T-helper 22 cell (primary cell): ENCODE measurements around the gene GRAP2.
A peak's percentile ranks its signal among the peaks of the same experiment; 100 is the strongest.

Experiments
- DNase-seq: peaks from one replicate; pipeline ENCODE4 v3.0.0-alpha.2; 2020; ENCODE audit warnings: low read depth

The GRAP2 gene

GRCh38 chr22:39925909-39926679 is 25.2 kb downstream of the GRAP2 start:
- DNase-seq: no peak

GRCh38 chr22:39926753-39927152 is 25.9 kb downstream of the GRAP2 start:
- DNase-seq: no peak

GRCh38 chr22:39927544-39927943 is 26.7 kb downstream of the GRAP2 start:
- DNase-seq: no peak

GRCh38 chr22:39928536-39929520 is 27.9 kb downstream of the GRAP2 start:
- no peak for DNase-seq

- DNase-seq: no peak
Measured at GRCh38 chr22:39931251-39931650, 30.4 kb downstream of the GRAP2 start.

- no peak for DNase-seq
Measured at GRCh38 chr22:39932166-39932565, 31.3 kb downstream of the GRAP2 start.

- DNase-seq: no peak
Measured at GRCh38 chr22:39932918-39933649, 32.2 kb downstream of the GRAP2 start.

GRCh38 chr22:39933741-39934140 is 32.9 kb downstream of the GRAP2 start:
- DNase-seq: no peak

- DNase-seq: no peak
Measured at GRCh38 chr22:39935116-39935515, 34.2 kb downstream of the GRAP2 start.

GRCh38 chr22:39935612-39936011 is 34.7 kb downstream of the GRAP2 start:
- no peak for DNase-seq

- DNase-seq: no peak
Measured at GRCh38 chr22:39936523-39937145, 35.8 kb downstream of the GRAP2 start.

GRCh38 chr22:39937906-39938305 is 37.0 kb downstream of the GRAP2 start:
- peak; percentile 45 for DNase-seq

- peak; percentile 34 for DNase-seq
Measured at GRCh38 chr22:39938509-39939111, 37.7 kb downstream of the GRAP2 start.

- no peak for DNase-seq
Measured at GRCh38 chr22:39939830-39940229, 38.9 kb downstream of the GRAP2 start.

- DNase-seq: no peak
Measured at GRCh38 chr22:39940757-39941305, 39.9 kb downstream of the GRAP2 start.

- DNase-seq: no peak
Measured at GRCh38 chr22:39941601-39942000, 40.7 kb downstream of the GRAP2 start.

GRCh38 chr22:39942439-39943230 is 41.8 kb downstream of the GRAP2 start:
- DNase-seq: no peak

- DNase-seq: no peak
Measured at GRCh38 chr22:39943337-39943736, 42.5 kb downstream of the GRAP2 start.

- DNase-seq: no peak
Measured at GRCh38 chr22:39943953-39944872, 43.3 kb downstream of the GRAP2 start.
